H54 (cell line): ENCODE data around the gene TMEM214.

Source experiments
- DNase-seq: peaks from one replicate; pipeline ENCODE4 v3.0.0; 2011; ENCODE audit warnings: low spot score, mixed read lengths; ENCODE audit not compliant: insufficient read length
- FAIRE-seq: peaks from 3 replicates; lab custom pipeline; 2011; peaks lifted over from hg19 to GRCh38; lab: Jason Lieb, UNC
- POLR2A ChIP-seq: IDR thresholded peaks from 2 replicates; pipeline ENCODE4 v1.6.1; 2011; ENCODE audit warnings: low read depth, mild to moderate bottlenecking, low read length

The TMEM214 gene

DNA sequence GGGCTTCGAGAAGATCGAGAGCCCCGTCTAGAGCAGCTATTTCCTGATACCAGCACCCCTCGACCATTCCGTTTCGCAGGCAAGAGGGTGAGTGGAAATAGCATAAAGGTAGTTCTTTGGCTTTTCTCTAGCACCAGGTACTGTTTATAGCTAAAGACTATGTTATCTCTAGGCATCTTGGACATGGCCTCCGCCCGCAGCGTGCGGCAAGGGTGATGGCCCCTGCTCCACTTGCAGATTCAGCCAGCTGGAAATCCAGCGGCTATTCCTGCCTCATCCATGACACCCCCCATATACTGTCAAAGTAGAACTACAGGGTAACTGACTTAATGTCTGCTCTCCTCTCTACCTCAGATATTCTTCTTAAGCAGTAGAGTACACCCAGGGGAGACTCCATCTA lies 22.0 kb downstream of the TMEM214 start:
- no peak for TF ChIP-seq POLR2A
- DNase-seq = no peak
- FAIRE-seq = no peak

DNA sequence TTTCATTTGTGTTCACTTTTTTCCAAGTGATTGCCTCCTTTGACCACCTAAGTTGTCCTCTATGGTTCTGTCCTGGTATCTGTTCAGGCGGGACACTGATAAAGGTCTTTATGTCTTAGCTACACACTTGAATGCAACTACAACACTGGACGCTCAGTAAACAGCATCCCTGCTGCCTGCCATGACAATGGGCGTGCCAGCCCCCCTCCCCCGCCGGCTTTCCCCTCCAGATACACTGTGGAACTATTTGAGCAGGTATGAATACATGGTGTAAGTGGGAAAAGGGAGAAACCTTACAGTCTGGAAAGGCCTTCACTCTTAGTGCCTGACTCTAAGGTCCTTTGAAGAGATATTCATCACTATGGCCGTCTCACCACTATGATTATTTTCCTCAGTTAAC lies 24.4 kb downstream of the TMEM214 start:
- FAIRE-seq (no peak), DNase-seq (no peak)
- no peak for TF ChIP-seq POLR2A

DNA sequence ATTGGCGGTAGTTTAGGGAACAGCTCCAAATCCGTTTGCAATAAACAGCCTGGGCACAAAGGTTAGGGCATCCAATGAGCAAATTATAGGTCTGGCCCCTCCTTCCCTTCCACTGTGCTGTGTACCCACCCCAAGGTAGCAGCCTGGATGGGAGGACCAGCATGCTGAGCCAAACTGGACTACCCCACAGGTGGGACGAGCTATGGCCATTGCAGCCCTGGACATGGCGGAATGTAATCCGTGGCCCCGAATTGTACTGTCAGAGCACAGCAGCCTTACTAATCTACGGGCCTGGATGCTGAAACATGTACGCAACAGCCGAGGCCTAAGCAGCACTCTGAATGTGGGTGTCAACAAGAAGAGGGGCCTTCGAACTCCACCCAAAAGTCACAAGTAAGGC lies 25.4 kb downstream of the TMEM214 start:
- TF ChIP-seq POLR2A = no peak
- FAIRE-seq = no peak
- no peak for DNase-seq

DNA sequence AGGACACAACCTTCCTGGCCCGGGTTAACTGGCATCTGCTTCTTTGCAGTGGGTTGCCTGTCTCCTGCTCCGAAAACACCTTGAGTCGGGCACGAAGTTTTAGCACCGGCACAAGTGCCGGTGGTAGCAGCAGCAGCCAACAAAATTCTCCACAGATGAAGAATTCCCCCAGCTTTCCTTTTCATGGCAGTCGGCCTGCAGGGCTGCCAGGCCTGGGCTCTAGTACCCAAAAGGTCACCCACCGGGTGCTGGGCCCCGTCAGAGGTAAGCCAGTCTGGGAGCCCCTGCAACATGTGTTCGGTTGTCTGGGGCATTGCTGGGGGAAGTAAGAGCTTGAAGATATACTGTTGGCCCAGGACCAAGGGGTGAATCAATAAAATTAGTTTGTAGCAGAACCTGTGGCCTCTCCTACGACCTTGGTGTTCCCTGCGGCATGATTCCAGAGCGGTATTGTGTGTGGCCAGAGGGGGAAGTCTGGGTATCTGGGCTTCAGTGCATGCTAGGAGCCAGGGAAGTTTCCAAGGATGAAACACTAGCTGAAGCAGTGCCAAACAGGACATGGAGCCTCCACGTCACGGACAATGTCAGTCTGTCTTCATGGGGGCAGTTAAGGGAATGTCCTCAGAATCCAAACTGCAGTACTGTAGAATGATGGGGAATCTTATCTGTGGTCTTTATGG lies 26.5 kb downstream of the TMEM214 start:
- FAIRE-seq (no peak), DNase-seq (no peak)
- TF ChIP-seq POLR2A = no peak

DNA sequence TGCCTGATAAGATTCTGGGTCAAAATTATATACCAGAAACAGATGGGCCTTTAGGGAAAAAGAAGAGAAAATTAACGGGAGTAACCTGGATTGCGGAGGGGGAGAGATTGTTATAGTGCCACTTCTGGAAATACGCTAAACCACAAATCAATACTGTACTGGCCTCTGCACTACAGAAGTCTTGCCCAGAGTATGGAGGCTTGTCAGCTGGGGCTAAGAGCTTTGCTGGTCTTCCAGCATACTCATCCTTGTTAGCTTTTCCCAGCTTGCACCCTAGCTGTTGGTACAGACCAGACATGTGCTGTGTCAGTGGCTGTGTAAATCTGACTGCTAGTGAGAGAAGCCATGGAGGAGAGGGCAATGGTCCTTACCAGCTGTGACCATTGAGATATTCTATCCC lies 27.6 kb downstream of the TMEM214 start:
- TF ChIP-seq POLR2A = no peak
- FAIRE-seq = no peak
- DNase-seq = no peak

DNA sequence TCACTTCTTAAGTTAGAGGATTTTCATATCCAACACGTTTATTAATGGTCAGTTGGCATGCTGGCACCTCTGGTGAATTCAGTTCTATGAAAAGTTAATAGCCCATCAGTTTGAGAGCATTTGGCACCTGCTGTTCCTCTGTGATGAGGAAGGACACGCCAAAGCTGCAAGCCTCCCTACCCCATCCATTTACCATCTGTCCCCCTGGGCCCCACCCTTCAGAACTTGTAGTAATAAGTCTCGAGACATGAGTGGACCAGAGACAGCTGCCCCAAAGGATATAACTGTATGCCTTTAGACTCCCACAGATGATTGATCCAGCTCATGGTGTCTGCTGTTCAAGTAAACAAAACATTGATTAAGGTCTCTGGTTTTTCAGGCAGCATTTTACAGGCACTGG lies 32.4 kb downstream of the TMEM214 start:
- TF ChIP-seq POLR2A = no peak
- no peak for DNase-seq
- FAIRE-seq = no peak

DNA sequence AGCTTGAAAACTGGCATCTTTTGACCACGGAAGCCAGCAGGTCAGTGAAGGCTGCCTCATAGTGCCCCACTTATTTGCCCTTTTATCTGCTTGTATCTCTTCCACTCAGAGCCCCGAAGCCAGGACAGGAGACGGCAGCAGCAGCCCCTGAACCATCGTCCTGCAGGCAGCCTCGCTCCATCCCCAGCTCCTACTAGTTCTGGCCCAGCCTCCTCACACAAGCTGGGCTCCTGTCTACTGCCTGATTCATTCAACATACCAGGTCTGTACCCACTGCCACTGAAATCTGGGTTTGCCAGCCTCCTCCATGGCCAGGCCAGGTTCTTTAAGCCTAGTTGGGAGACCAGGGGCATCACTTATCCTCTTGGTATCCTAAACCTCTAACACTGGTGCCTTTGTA lies 34.6 kb downstream of the TMEM214 start:
- DNase-seq (no peak), FAIRE-seq (no peak)
- TF ChIP-seq POLR2A = no peak

DNA sequence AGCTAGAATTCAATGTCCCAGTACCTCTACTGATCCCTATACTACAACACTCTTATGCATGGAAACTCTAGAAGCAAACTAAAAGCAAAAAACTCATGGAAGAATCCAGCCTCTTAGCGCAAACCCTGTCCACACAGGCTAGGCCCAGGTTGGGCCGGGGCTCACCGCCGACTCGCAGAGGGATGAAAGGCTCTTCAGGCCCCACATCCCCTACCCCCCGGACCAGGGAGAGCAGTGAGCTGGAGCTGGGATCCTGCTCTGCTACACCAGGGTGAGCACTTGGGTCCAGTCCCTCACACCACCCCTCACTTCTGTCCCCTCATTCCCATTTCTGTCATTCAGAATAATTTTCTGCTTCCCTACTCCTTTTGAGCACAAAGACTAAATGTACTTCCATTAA lies 36.7 kb downstream of the TMEM214 start:
- FAIRE-seq (no peak), DNase-seq (no peak)
- no peak for TF ChIP-seq POLR2A

DNA sequence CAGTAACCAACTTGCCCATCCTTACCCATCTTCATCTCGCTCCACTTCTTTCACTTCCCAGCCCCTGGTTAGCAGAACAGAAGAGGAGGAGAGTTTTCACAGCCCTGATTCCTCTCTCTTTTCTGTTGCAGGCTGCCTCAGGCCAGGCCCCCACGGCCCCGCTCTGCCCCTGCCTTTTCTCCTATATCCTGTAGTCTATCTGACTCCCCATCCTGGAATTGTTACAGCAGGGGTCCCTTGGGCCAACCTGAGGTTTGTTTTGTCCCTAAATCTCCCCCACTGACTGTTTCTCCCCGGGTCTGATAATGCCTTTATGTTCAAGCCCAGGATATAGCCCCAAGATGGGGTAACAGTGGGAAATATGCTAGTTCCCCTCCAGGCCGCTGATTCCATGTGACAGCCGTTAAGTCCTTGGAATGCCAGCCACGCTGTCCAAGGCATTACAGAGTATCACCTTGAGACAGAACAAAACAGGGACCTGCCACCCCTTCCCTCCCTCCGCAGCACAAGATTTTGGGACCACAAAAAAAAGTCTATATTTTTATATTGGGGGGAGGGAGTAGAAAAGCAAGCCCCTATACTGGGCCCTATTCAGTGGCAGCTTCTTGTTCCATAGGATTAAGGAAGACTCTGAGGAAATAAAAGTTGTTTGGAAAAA lies 37.3 kb downstream of the TMEM214 start:
- no peak for DNase-seq
- TF ChIP-seq POLR2A = no peak
- FAIRE-seq = no peak

DNA sequence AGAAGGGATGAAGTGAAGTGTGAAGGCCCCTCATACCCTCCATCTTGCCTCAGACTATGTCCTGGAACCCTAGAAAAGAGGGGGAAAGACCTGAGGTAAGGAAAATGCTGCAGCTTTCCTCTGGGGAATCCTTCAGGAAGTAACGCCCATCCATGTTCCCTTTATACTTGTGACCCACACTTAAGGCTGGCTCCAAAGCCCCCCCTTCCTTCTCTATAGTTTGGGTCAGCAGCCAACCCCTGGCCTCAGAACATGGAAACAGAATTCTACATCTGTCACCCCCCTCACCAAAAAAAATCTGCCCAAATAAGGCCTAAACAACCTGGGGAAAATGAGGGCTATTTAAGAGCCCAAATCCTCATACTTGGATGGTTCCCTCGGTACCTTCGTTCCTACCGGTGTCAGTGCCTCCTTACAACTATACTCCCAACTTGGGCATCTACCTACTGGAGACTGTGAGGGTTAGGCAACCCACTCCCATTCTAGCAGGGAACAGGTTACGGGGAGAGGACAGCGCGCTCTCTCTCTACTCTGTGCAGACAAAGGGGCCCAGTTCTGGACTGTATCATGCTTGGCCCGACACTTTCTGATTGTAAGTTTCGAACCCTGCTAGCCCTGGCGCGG lies 38.0 kb downstream of the TMEM214 start:
- no peak for TF ChIP-seq POLR2A
- DNase-seq (no peak), FAIRE-seq (no peak)

DNA sequence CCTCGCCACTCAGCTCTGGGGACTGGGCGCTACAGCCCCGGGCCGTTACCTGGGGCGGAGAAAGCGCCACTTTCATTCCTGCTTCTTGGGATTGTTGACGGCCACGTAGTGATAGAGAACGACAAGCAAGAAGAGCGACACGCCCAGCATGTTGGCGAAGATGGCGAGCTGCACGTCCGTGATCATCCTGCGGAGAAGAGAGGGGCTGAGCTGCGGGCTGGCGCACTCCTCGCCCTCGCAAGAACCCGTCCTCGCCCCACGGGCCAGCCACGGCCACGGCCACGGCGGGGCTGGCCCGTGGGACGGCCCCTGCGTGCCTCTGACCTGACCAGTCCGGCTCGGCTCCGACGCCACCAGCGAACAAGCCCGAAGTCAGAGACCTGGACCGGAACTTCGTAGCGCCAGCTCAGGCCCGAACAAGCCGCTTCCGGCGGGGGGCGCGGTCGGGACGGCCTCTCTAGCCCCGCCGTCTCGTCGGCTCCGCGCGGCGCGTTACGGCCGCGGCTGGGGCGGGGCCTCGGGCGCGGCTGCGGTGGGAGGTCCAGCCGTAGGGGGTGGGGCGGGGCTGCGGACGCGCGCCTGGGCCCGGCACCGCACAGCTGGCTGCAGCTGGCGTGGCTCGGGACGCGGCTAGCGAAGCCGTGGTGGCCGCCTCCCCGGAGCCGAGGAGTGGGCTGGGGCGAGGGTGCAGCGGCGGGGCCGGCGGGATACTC lies 38.7 kb downstream of the TMEM214 start, which contains the start of gene OST4:
TSS of gene OST4 (minus strand) at position 378 of the 713 bp plus-strand sequence.
- DNase-seq (peak; percentile 96), FAIRE-seq (no peak)
- TF ChIP-seq POLR2A = peak; percentile 75

DNA sequence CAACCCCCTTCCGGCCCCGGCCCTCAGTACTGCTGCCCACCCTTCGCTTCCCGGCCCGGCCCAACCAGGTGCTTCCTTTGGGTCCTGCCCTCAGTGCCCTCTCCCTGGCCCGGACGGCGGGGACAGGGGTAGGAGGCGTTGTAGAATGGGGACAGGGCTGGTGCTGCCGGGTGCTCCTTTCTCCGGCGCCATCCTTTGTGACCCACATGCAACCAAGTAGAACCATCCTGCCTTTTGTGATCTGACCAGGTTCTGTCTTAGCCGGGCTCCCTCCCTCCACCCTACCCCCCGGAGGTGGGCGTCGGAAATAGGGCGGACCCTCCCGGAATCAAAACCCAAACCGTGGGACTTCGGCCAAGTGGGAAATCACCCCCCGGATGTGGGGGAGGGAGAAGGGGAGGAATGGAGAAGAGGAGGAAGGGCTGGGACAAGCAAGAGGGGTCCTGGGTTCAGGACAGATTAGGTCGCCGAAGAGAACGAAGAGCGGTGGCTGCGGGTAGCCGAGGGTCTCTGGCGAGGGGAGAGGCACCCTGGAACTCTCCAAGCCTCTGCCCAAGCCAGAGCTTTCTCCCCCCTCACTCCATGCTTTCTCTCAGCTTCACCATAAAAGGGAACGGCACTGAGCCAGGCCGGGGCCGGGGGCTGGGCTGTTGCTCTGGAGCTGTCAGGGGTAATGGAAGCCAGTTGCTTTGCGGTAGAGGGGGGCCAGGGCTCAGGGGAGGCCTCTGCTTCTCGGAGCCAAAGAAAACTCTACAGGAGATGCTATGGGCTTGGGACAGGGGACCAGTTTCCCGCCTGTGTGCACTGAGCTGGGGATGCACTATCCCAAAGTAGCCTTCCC lies 39.4 kb downstream of the TMEM214 start:
- no peak for FAIRE-seq
- no peak for TF ChIP-seq POLR2A
- DNase-seq = no peak

DNA sequence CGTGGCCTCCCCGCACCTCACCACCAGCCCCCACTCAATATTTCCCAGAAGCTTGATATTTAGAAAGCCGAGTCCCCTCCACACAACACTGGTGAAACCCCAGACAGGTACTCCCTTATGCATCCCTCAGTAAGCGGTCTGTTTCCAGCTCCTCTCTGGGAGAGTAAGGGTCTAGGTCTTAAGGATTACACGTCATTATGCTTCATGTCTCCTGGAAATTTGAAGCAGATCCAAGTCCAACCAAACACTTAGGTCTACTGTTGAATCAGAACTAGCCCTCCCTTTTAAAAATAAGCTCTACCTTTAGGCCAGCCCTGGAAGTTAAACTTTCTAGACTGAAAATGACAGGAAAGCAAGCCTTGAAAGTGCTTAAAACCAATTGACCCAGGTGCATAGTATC lies 40.2 kb downstream of the TMEM214 start:
- no peak for DNase-seq
- FAIRE-seq = no peak
- no peak for TF ChIP-seq POLR2A

DNA sequence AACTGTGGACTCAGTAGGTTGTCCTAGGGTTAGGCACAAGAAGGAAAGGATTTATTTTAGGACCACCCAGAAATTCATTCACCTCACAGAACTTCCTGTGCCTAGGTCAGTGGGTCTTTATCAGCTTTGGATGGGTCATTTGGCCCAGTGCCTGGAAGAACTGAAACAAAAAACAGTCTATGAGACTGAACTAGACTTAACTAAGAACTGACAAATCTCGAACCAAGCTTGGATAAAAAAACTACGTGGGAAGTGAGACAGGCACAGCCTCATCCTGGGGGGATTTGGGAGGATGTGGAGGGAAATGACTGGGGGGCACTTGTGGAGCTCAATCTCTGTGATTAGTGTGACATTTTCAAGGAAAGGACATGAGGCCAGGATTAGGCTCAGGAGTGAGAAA lies 41.0 kb downstream of the TMEM214 start:
- no peak for DNase-seq
- no peak for TF ChIP-seq POLR2A
- FAIRE-seq = no peak
